NCI-H1694 (cell line): ENCODE measurements around the gene KCNK3.
"Not testable (repeated sequence)": the region's sequence is repeated elsewhere in the genome, so short reads cannot be mapped to it uniquely, and the experiment has no call there.

ENCODE experiments used
- DNase-seq: peaks from one replicate; lab custom pipeline; 2025; lab: John Stamatoyannopoulos, UW

Gene KCNK3

GRCh38 chr2:26692279-26692896 lies at the start of gene KCNK3:
TSS of gene KCNK3 (plus strand) at chr2:26692722. CDS start at chr2:26692876, 154 bp downstream.
- peak; percentile 23 for DNase-seq

DNA sequence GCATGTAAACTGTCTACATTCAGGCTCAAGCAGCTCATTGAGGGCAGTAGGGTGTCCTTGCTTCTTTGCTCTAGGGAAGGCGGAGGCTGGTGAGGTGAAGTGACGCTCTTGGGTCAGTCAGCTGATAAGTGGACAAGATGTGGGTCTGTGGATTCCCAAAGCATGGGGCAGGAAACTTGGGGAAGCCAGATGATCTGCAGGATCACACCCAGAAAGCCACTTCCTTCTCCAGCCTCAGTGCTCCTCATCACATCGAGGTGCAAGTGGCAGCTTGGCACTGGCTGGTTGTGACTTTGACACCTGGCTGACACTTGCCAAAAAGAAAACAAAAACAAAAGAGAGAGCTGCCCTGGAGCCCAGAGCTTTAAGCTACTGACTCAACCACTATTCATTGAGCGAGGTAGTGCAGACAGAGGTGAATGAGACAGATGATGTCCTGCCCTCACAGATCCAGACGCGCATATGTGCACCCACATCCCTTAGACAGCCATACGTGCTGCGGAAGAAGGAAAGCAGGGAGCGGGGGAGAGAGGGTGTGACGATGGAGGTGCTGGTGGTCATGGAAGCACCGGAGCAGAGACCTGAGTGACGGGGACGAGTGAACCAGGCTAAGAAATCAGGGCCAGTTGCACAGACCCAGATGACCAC lies 48.2 kb upstream of the KCNK3 start:
- no peak for DNase-seq

DNA sequence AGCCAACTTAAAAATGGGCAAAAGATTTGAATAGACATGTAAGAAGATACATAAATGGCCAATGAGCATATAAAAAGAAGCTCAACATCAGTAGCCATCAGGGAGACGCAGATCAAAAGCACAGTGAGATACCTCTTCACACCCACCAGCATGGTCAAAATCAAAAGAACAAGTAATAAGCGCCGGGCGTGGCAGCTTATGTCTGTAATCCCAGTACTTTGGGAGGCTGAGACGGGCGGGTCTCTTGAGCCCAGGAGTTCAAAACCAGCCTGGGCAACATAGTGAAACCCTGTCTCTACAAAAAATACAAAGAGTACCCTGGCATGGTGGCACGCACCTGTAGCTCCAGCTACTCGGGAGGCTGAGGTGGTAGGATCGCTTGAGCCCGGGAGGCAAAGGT lies 46.8 kb upstream of the KCNK3 start:
- DNase-seq = no peak

- no peak for DNase-seq
These were observed 45.4 kb upstream of the KCNK3 start for GRCh38 chr2:26646986-26647672.

GRCh38 chr2:26647981-26648380 lies 44.5 kb upstream of the KCNK3 start:
- no peak for DNase-seq

DNA sequence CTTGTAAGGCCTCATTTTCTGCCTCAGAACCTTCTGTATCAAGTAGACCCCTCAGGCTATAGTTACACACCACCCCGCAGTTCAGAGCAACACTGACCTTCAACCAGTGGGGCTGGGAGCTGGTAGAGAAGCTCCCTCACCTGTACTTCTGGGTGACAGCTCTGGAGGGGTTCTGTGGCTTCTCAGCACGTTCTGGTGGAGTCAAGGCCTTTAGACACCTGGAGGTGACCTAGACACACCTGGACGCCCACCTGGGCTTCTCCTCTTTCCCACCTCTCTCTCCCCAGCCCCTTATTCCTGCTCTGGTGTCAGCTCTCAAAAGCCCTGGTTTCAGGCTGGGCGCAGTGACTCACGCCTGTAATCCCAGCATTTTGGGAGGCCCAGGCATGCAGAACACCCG lies 44.0 kb upstream of the KCNK3 start:
- no peak for DNase-seq

- peak; percentile 89 for DNase-seq
These were observed 43.2 kb upstream of the KCNK3 start for GRCh38 chr2:26649322-26649721.

DNA sequence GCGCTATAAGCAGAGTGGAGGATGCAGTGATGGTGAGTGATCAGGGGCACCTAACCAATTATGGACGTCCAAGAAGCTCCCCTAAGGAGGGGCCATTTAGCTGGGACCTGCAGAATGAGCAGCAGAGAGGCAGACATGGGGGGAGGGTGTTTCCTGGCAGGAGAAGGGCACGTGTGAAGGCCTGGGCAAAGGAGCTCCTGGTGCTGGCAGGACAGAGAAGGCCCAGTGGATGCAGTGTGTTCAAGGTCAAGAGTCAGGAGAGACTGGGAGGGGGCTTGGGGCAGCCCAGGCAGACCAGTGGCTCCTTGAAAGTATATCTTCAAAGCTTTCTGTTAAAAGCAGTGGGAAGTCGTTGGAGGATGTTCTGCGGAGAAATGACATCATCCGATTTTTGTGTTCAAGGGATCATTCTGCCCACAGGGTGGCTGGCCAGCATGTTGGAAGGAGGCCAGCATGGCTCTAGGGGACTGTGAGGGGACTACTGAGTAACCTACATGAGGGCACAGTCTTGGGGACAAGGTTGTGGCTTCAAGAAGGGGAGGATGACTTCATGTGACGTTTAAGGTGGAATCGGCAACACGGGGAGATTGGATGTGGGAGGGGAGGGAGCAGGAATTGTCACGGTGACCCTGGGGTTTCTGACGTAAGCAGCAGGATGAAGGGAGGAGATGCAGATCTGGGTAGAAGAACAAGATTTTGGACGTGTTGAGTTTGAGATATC lies 42.4 kb upstream of the KCNK3 start:
- no peak for DNase-seq

DNA sequence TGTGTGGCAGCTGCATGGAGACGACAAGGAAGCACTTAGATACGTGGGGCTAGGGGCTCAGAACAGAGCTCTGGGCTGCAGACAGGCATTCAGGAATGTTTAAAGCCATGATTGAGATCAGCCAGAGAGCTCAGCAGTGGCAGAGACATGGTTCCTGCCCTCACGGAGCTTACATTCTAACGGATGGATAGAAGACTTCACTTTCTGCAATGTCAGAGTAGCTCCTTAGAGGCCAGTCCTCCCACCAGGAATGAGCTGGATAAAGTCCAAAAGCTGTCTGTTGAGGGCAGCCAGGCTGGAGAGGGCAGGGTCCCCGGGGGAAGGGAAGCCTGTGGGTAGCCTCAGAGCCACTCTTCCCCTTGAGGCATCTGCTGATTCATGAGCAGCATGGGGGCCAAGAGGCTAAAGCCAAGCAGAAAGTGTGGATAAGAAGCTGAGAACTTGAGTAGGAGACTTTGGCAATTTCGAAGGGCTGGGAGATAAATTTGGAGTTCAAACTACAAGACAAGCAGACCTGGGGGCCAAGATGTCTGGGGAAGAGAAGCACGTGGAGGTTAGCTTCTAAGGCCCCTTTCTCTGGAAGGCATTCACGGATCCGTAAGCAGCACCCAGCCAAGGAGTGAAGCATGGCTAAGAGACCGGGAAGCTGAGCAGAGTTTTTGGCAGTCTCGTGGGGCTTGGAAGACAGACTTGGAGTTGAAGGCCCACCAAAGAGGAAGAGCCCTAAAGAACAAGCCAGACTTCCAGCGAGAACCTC lies 41.6 kb upstream of the KCNK3 start:
- DNase-seq = no peak

DNA sequence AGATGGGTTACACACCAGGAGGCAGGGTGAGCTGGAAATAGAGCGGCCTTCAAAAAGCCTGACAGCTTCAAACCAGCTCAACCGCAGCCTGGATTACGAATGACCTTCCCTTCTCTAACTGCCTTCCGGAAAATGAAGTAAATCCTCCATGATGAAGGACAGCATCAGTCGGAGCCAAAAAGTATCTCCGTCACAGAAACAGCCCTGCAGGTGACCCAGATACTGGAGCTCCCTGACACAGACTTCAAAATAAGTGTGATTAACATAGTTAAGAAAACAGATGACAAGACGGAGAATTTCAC lies 41.1 kb upstream of the KCNK3 start:
- DNase-seq = no peak

DNA sequence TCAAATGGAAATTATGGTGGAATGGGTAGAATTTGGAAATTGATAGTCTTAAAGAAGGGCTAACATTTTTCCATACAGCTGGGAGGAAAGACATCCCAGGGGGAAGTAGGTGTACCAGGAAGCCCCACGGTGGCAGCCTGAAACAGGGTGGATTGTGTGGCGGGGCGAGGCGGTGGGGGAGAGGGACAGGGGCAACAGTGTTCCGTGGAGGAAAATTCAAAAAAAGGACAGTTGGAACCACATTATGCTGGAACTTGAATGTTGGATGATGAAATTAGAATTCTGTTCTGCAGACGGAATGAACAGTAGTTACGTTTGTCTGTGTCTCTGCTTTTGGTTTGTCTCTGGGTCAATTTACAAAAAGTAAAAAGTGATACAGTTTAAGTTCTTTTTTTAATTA lies 40.7 kb upstream of the KCNK3 start:
- DNase-seq = no peak

DNA sequence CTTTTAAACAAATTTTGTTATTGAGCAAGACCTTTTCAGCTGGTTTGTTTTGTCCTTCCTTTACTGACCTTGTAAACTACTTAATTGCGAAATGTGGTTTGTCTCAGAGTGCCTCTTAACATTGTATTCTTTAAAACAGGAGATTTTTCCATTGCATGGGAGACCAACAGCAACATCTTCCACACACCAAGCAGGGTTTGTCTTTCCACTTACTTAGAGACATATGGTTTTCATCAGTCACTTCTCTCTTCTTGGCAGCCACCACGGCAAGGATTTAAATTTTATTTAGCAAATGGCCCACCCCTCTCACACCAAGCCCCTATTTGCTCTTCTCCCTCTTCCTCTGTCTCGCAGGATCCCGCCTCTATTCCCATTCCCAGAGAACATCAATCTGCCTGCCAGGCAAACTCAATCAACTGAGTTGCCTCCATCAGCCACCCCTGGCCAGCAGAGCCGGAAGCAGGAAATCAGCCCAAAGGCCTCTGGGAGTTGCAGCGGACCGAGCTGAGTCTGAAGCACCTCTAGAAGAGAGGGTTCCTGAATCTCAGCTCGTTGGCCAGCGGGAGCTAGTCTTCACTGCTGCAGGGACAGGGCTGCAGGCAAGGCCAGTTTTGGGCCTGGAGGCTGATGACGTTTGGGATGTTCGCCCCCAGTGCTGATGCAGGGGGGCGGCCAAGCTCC lies 40.0 kb upstream of the KCNK3 start:
- no peak for DNase-seq

- DNase-seq = no peak
These were observed 39.1 kb upstream of the KCNK3 start for GRCh38 chr2:26653207-26654060.

DNA sequence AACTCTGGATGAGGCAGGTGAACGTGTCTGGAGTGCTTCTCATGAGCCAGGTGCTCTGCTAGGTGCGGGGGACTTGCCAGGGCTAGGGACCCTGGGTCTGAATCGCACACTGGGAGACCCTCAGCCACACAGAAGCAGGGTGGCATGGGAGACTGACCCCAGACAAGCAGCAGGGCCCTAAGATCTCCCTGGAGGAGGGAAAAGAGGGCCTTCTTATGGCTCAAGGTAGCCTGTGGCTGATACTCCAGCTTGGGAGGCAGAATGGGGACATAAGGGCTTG lies 38.5 kb upstream of the KCNK3 start:
- no peak for DNase-seq

DNA sequence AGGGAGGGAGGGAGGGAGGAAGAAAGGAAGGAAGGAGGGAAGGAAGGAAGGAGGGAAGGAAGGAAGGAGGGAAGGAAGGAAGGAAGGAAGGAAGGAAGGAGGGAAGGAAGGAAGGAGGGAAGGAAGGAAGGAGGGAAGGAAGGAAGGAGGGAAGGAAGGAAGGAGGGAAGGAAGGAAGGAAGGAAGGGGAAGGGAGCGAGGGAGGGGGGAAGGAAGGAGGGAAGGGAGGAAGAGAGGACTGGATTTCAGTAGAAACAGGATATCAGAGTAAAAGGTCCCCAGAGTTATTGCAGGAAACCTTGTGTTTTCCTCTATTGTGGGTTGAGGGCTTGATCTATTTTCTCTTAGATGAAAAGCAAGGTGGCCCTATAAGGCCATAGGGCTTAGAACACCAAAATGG lies 37.4 kb upstream of the KCNK3 start:
- not testable (repeated sequence) for DNase-seq

DNA sequence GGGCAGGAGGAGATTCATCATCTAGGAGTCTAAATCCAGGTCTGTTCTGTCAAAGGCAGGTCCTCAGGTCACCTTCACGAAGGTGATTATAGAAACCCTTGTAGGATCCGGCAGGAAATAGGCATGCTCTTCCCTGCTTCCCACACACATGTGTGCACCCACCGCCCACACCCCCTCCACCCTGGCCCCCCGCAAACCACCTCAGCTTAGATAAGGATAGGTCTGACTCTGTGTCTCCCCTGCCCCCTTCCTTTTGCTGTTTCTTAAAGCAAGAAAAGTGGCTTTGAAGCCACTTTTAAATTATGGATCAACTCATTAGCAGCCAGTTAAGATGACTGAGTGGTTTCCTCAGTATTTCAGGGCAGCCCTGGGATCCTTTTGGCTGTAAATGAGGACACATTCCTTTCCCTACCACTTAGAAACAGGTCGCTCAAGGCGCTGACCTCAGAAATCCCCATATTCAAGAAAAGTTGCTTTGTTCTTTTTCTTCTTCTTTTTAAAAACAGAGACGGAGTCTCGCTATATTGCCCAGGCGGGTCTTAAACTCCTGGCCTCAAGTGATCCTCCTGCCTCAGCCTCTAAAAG lies 36.8 kb upstream of the KCNK3 start:
- no peak for DNase-seq

GRCh38 chr2:26657265-26657664 lies 35.3 kb upstream of the KCNK3 start:
- no peak for DNase-seq

- no peak for DNase-seq
These were observed 33.7 kb upstream of the KCNK3 start for GRCh38 chr2:26658691-26659346.

- DNase-seq = no peak
These were observed 32.1 kb upstream of the KCNK3 start for GRCh38 chr2:26660363-26660962.

- not testable (repeated sequence) for DNase-seq
These were observed 27.2 kb upstream of the KCNK3 start for GRCh38 chr2:26665296-26665695.
